ENCODE measurements around the gene BMP4.

DNA sequence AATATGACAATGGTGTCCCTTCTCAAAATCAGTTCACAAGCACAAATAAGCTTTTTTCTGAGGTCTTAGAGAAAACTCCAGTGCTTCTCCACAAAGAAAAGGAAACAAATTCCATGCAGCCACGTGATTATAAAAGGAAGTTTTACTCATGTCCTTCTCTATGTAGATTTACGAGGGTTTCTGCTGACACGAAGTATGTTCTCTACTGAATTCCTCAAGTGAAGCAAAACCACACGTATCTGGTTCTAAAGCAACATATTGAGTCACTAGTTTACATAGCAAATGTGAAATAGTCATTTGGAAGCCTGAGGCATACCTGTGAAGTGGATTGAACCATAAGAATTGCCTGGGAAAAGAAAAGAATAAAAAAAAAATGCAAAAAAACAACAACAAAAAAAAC is 31.9 kb downstream of the BMP4 start:
- no peak for TF ChIP-seq POLR2AphosphoS5 (IDR thresholded peaks at IDR 0.05)
- TF ChIP-seq, protein P1, sequence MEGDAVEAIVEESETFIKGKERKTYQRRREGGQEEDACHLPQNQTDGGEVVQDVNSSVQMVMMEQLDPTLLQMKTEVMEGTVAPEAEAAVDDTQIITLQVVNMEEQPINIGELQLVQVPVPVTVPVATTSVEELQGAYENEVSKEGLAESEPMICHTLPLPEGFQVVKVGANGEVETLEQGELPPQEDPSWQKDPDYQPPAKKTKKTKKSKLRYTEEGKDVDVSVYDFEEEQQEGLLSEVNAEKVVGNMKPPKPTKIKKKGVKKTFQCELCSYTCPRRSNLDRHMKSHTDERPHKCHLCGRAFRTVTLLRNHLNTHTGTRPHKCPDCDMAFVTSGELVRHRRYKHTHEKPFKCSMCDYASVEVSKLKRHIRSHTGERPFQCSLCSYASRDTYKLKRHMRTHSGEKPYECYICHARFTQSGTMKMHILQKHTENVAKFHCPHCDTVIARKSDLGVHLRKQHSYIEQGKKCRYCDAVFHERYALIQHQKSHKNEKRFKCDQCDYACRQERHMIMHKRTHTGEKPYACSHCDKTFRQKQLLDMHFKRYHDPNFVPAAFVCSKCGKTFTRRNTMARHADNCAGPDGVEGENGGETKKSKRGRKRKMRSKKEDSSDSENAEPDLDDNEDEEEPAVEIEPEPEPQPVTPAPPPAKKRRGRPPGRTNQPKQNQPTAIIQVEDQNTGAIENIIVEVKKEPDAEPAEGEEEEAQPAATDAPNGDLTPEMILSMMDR (IDR thresholded peaks at IDR 0.05) = no peak

Data from stomach (tissue), 4 donors.